Transverse colon (tissue), 4 donors: ENCODE measurements around the gene NTHL1. TPM values are rescaled to one million over a fixed set of nuclear protein-coding genes. Genes with fewer than 3 reads are reported as not detected.
A peak's percentile ranks its signal among the peaks of the same experiment; 100 is the strongest.

Experiments
- DNase-seq: peaks from one replicate; pipeline ENCODE4 v3.0.0-alpha.2; 2019
- H3K27ac ChIP-seq, 4 donors: fragments of 200-600 bp; sonication (generic); 2 replicates each; pipeline ENCODE4 v1.5.1; 2016 to 2018; ENCODE audit warnings: inconsistent platforms in 4 of 4
- H3K27me3 ChIP-seq: fragments of 200-600 bp; sonication (generic); 2 replicates; pipeline ENCODE4 v1.5.1; 2017; ENCODE audit warnings: inconsistent platforms
- H3K36me3 ChIP-seq, 4 donors: fragments of 200-600 bp; sonication (generic); 2 replicates each; pipeline ENCODE4 v1.5.1; 2017 to 2019; ENCODE audit warnings: inconsistent platforms in 4 of 4
- H3K4me1 ChIP-seq, 4 donors: fragments of 200-600 bp; sonication (generic); 2 replicates each; pipeline ENCODE4 v1.5.1; 2017 to 2020; ENCODE audit warnings: inconsistent platforms in 4 of 4
- H3K4me3 ChIP-seq, 4 donors: fragments of 200-600 bp; sonication (generic); 1 replicate in 1 of 4; 2 replicates in 3 of 4; pipeline versions ENCODE4 v1.5.1 to v1.6.1; 2017 to 2019; ENCODE audit warnings: inconsistent platforms in 4 of 4
- H3K9me3 ChIP-seq, 2 donors: fragments of 200-600 bp; sonication (generic); 2 replicates each; pipeline ENCODE4 v1.5.1; 2017 to 2019; ENCODE audit warnings: inconsistent platforms in 2 of 2
- EP300 ChIP-seq: sonication (generic); formaldehyde crosslinking; IDR thresholded peaks from one replicate; pipeline ENCODE4 v1.6.1; 2017; ENCODE audit warnings: antibody characterized with exemption, low read depth
- POLR2A ChIP-seq: fragments of 450-650 bp; IDR thresholded peaks from one replicate; pipeline ENCODE4 v1.6.1; 2016; ENCODE audit warnings: antibody characterized with exemption, mild to moderate bottlenecking, moderate library complexity
- POLR2AphosphoS5 ChIP-seq, 3 donors: sonication (generic); formaldehyde crosslinking; IDR thresholded peaks; one replicate each; pipeline ENCODE4 v1.6.1; 2016; ENCODE audit warnings: antibody characterized with exemption in 3 of 3
- WGBS, 2 donors: methylation state at CpG; one replicate each; pipeline ENCODE4 v1.1.5; 2018; ENCODE audit warnings: low coverage in 1 of 2; 5-methylcytosine and 5-hydroxymethylcytosine counted together
- in situ Hi-C, 4 donors: fragments of 200-750 bp; cut with MboI; loops; one replicate each; pipeline versions ENCODE4 v1.15.0 to v1.15.1; 2017; ENCODE audit warnings: low sequenced_read_pairs in 3 of 4, low pct_ligation_motif_present in 1 of 4, low pct_unique_long_range_greater_than_20kb in 1 of 4
- intact Hi-C: fragments of 100-400 bp; cut with DNase I; formaldehyde crosslinking; loops from one replicate; pipeline ENCODE4 v1.15.1; 2023; ENCODE audit warnings: low total_unique reads
- total RNA-seq, 4 donors: library from RNA; depleted of rRNA; stranded (reverse); fragments of >200 nt; gene quantifications; one replicate each; pipeline ENCODE4 v1.1.0, GENCODE V29; 2016
- TF ChIP-seq, protein P1 (sequence below), 5 experiments: fragments of 200-600 bp in 3 of 5; fragments of 450-650 bp in 2 of 5; sonication (generic) in 3 of 5; IDR thresholded peaks; 1 replicate in 2 of 5; 2 replicates in 3 of 5; pipeline ENCODE4 v1.5.1; 2016 to 2017; ENCODE audit warnings: antibody characterized with exemption in 5 of 5, inconsistent platforms in 3 of 5, mild to moderate bottlenecking in 2 of 5, moderate library complexity in 1 of 5

Gene NTHL1
- total RNA-seq, 4 donors from 2014 or later = 12.7 to 32.9 (median 23.2) TPM

DNA sequence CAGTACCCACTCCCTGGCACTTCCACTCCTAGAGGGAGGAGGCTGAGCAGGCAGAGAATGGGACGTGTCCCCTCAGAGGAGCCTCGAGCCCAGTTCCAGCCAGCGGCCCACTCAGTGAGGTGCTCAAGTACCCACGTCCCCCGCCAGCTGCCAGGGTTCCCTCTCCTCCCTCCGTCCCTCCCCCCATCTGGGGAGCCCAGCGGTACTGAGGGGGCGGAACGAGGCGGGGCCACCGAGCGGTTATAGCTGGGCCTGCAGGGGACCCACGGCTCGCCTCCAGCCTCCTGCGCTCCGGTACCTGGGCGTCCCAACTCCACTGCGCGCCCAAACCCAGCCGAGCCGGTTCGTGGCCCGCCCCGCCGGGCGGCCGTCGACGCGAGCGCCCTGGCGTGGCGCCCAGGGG is 28.1 kb downstream of the NTHL1 start, which contains the start of gene NPW:
TSS of gene NPW (plus strand) at position 268 of the 403 bp plus-strand sequence.
- 1% methylated on average over 9 of the region's 33 CpGs; no CpG with 5 or more reads in 1 of the 2 donors for WGBS, 2 donors
- no peak for TF ChIP-seq POLR2AphosphoS5 (IDR thresholded peaks at IDR 0.05)
- TF ChIP-seq POLR2A = no peak
- TF ChIP-seq EP300 = no peak
- TF ChIP-seq, protein P1, sequence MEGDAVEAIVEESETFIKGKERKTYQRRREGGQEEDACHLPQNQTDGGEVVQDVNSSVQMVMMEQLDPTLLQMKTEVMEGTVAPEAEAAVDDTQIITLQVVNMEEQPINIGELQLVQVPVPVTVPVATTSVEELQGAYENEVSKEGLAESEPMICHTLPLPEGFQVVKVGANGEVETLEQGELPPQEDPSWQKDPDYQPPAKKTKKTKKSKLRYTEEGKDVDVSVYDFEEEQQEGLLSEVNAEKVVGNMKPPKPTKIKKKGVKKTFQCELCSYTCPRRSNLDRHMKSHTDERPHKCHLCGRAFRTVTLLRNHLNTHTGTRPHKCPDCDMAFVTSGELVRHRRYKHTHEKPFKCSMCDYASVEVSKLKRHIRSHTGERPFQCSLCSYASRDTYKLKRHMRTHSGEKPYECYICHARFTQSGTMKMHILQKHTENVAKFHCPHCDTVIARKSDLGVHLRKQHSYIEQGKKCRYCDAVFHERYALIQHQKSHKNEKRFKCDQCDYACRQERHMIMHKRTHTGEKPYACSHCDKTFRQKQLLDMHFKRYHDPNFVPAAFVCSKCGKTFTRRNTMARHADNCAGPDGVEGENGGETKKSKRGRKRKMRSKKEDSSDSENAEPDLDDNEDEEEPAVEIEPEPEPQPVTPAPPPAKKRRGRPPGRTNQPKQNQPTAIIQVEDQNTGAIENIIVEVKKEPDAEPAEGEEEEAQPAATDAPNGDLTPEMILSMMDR (IDR thresholded peaks at IDR 0.05) = no peak
- Histone ChIP-seq H3K27ac (no peak within 1 kb of the TSS), H3K4me3 (peak within 1 kb of the TSS in 2 of 4 donors; percentile 11 to 26), H3K4me1 (peaks cover 16 to 48% (median 39%) of the 10 kb centered on the region in 4 donors), H3K9me3 (no peaks in the 10 kb centered on the region), H3K27me3 (peaks cover 37% of the 10 kb centered on the region), H3K36me3 (no peaks in the 10 kb centered on the region)
- in situ Hi-C loops (loop anchor here in 2 of 4 donors (10.0 to 25.0 kb wide), 2 partner anchors 118 to 125 kb away; partner anchors contain the start of genes RAB26 (in 2 of the 2) and PKD1 (in 1 of the 2)), intact Hi-C loops (no loop called here)
- DNase-seq = no peak

- no peak for DNase-seq
- peaks cover 32% of the 10 kb centered on the region for H3K27me3 ChIP-seq
- H3K4me3 ChIP-seq = no peak overlapping the region
- H3K9me3 ChIP-seq = no peaks in the 10 kb centered on the region
- no peak for TF ChIP-seq POLR2A
- TF ChIP-seq, protein P1 (IDR thresholded peaks at IDR 0.05) = peak; percentile 8 to 20 (median 12)
- peak overlapping the region in 3 of 4 donors; percentile 72 to 80 (median 78) for H3K27ac ChIP-seq
- 58 to 83% methylated on average over 1 to 13 of the region's 13 CpGs for WGBS, 2 donors
- in situ Hi-C loops = loop anchor here in 2 of 4 donors (10.0 to 25.0 kb wide), 2 partner anchors 121 to 128 kb away; partner anchors contain the start of genes RAB26 (in 2 of the 2) and PKD1 (in 1 of the 2)
- H3K4me1 ChIP-seq = peaks cover 6 to 31% (median 25%) of the 10 kb centered on the region in 4 donors
- H3K36me3 ChIP-seq = no peaks in the 10 kb centered on the region
- intact Hi-C loops = no loop called here
Observed at GRCh38 chr16:2016407-2016922, 31.2 kb downstream of the NTHL1 start.

DNA sequence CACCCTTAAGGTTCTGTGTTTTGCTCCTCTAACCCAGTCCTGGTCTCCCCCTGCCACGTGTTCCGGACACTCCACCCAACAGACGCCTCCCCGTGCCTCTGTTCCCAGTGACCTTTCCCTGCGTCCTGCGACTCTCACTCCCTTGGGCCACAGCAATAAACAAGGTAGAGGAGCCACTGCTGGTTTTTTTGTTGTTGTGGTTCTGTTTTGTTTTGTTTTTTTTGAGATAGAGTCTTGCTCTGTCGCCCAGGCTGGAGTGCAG is 31.8 kb downstream of the NTHL1 start:
- TF ChIP-seq POLR2AphosphoS5 (IDR thresholded peaks at IDR 0.05) (no peak), EP300 (no peak), POLR2A (no peak)
- TF ChIP-seq, protein P1 (IDR thresholded peaks at IDR 0.05) = no peak
- Histone ChIP-seq H3K9me3 (no peaks in the 10 kb centered on the region), H3K4me3 (no peak overlapping the region), H3K27ac (peak overlapping the region; percentile 72 to 80 (median 76)), H3K27me3 (peaks cover 26% of the 10 kb centered on the region), H3K36me3 (no peaks in the 10 kb centered on the region), H3K4me1 (peaks cover 6 to 31% (median 25%) of the 10 kb centered on the region in 4 donors)
- 57 to 66% methylated on average over 3 to 7 of the region's 7 CpGs for WGBS, 2 donors
- intact Hi-C loops = no loop called here
- in situ Hi-C loops = loop anchor here in 2 of 4 donors (10.0 to 25.0 kb wide), 2 partner anchors 121 to 129 kb away; partner anchors contain the start of genes RAB26 (in 2 of the 2) and PKD1 (in 1 of the 2)
- DNase-seq = no peak

DNA sequence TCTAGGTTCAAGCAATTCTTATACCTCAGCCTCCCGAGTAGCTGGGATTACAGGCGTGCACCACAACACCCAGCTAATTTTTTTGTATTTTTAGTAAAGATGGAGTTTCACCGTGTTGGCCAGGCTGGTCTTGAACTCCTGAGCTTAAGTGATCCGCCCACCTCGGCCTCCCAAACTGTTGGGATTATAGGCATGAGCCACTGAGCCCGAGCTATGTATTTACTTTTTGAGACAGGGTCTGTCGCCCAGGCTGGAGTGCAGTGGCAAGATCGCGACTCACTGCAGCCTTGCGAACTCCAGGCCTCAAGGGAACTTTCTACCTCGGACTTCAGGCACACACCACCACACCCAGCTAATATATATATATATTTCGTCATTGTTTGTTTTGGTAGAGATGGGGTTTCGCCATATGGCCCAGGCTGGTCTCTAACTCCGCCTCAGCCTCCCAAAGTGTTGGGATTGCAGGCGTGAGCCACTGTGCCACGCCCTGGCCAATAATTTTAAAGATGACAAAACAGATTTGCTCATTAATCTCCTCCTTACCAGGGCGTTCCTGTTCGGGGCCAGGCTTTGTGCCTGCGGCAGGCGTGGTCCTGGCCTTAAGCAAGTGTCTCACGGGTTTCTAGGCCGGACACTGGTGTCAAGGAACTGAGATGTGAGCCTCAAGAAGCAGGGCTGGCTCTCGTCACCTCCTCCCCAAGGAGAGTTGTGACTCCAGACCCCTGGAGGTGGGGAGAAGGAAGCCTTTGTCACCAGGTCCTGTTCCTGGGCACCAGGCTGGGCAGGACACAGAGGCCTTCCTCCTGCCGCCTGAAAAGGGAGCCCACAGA is 32.3 kb downstream of the NTHL1 start:
- TF ChIP-seq EP300 = no peak
- TF ChIP-seq, protein P1 (IDR thresholded peaks at IDR 0.05) = no peak
- peak; percentile 63 for TF ChIP-seq POLR2A
- TF ChIP-seq POLR2AphosphoS5 (IDR thresholded peaks at IDR 0.05) = peak; percentile 39 to 54 (median 52)
- 60 to 63% methylated on average over 11 to 24 of the region's 24 CpGs for WGBS, 2 donors
- in situ Hi-C loops = loop anchor here in 2 of 4 donors (10.0 to 25.0 kb wide), 2 partner anchors 122 to 129 kb away; partner anchors contain the start of genes RAB26 (in 2 of the 2) and PKD1 (in 1 of the 2)
- peak overlapping the region; percentile 72 to 80 (median 76) for H3K27ac ChIP-seq
- no peaks in the 10 kb centered on the region for H3K9me3 ChIP-seq
- H3K4me3 ChIP-seq = no peak overlapping the region
- peaks cover 9 to 31% (median 26%) of the 10 kb centered on the region in 4 donors for H3K4me1 ChIP-seq
- peak; percentile 79 for DNase-seq
- intact Hi-C loops = no loop called here
- H3K27me3 ChIP-seq = peaks cover 21% of the 10 kb centered on the region
- no peaks in the 10 kb centered on the region for H3K36me3 ChIP-seq
